Activated gamma-delta T cell treated with anti-CD3 and anti-CD28 coated beads, Interleukin-2, amount 50 U/mL, for 16 hours (primary cell): ENCODE data around the gene BCL11A.

ENCODE experiments used
- DNase-seq: peaks from one replicate; pipeline ENCODE4 v3.0.0-alpha.2; 2020; ENCODE audit warnings: low read depth

The BCL11A gene

DNA sequence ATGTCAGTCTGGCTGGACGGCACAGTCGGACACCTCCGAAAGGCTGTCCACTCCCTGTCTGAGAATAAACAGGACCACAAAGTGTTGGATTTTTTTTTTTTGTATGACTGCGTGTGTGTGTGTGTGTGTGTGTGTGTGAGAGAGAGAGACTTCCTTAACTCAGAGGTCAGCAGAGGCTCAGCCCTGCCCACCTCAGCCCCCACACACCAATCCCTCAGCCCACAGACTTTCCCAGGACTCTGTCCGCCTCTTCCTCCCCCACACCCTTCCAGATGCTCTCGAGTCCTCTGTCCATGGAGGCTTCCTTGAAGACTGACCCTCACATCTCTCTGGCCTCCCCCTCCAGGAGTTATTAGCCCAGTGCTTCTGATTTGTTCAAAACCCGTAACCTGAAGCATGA is 147.3 kb downstream of the BCL11A start:
- no peak for DNase-seq

DNA sequence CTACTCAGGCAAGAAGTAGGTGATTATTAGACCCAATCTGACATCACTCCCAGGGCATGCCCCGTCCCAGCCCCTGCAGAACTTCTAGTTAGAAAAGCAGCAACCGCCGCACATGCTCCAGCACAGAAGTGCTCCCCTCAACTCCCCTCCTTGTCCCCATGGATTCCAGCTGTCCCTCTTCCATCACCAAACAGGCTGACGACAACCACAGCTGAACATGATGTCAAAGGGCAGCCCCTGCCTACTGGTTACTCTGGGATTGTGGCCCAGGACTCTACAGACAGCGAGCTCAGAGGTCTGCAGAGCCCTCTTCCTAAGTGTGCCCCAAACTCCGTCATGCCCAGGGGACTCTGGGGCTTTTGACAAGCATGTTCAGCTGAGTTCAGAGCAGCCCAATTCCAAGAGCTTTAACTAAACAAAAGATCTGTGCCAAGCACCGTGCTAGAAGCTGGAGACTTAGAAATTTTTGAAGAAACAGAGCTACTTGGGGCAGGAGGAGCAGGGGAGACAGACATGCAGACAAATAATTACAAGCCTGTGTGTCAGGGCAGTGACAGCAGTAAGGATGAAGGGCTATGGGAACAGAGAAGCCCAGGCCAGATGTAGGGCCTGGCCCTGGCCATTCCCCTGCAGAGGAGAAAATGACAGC is 148.1 kb downstream of the BCL11A start:
- DNase-seq, result no peak
